NCI-H2081 (cell line): ENCODE results near the gene ZNF425.
"Not testable (repeated sequence)": the region's sequence is repeated elsewhere in the genome, so short reads cannot be mapped to it uniquely, and the experiment has no call there.

Source experiments
- DNase-seq, 2 experiments: peaks; one replicate each; lab custom pipeline; 2025; lab: John Stamatoyannopoulos, UW

The ZNF425 gene

GRCh38 chr7:149071641-149072437, 54.3 kb downstream of the ZNF425 start:
- no peak for DNase-seq

DNA sequence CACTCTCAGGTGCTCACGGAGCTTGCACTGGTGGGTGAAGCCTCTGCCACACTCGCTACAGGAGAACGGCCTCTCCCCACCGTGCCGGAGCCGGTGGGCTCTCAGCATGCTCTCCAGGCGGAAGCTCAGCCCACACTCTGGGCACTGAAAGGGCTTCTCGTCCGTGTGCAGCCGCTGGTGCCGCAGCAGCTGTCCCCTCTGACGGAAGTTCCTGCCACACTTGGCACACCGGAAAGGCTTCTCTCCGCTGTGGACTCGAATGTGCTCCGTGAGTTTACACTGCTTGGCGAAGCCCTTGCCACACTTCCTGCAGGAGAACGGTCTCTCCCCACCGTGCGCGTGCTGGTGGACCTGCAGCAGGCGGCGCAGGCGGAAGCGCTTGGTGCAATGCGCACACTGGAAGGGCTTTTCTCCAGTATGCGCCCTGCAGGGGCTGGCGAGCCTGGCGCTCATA, 54.9 kb downstream of the ZNF425 start:
- no peak for DNase-seq

DNA sequence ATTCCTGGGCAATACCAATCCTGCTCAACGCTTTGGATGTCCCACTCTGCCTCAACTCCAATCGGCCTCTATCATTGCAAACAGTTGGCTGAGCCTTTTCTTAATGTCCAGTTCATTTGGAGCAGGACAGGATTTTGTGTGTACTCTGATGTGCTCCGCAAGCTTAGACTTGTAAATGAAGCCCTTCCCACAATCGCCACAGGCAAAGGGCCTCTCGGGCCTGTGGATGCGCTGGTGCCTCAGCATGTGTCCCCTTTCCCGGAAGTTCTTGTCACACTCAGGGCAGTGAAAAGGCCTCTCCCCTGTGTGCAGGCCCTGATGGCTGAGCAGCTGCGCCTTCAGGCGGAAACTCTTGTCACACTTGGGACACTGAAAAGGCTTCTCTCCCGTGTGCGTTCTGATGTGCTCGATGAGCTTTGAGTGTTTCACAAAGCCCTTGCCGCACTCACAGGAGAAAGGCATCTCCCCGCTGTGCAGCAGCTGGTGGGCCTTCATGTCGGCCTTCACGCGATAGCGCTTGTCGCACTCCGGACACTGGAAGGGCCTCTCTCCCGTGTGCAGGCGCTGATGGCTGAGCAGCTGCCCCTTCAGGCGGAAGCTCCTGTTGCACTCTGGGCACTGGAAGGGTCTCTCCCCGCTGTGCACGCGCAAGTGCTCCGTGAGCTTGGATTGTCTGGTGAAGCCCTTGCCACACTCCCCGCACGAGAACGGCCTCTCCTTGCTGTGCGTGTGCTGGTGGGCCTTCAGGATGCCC, 55.6 kb downstream of the ZNF425 start:
- no peak for DNase-seq

- DNase-seq: no peak
These were observed 58.3 kb downstream of the ZNF425 start for GRCh38 chr7:149067869-149068268.

GRCh38 chr7:149063476-149063875, 62.6 kb downstream of the ZNF425 start:
- DNase-seq: no peak

DNA sequence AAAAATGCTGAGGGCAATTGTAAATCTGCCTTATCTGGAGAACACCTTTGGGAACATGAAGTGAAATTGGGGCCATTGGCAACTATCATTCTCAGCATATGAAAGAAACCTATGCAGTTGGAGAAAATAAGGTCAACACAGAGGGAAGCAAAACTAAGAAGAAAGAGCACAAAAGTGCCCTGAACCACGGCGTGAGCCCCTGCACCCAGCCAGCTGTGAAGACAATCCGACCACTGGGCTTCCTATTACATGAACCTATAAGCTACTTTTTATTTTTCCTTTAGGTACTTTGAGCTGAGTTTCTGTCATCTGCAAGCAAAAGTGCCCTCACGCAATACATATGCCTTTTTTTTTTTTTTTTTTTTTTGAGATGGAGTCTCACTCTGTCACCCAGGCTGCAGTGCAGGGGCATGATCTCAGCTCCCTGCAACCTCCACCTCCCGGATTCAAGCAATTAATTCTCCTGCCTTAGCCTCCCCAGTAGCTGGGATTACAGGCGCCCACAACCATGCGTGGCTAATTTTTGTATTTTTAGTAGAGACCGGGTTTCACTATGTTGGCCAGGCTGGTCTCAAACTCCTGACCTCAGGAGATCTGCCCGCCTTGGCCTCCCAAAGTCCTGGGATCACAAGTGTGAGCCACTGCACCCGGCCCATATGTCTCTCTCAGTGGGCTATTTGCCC, 63.8 kb downstream of the ZNF425 start:
- DNase-seq: not testable (repeated sequence)

DNA sequence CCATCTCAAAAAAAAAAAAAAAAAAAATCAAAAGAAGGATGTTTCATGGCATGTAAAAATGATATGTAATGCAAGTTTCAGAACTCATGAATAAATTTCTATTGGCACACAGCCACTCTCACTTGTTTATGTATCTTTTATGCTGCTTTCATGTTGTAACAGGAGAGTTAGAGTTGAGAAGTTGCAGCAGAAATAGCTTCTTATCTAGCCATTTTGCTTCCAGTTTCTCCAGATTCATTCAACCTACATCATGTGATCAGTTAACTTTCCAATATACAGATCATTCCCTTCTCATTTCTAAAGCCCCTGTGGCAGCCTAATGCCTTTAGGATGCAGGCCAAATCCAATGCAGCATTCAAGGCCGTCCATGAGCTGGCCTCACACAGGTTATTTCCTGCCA, 66.0 kb downstream of the ZNF425 start:
- DNase-seq: no peak

DNA sequence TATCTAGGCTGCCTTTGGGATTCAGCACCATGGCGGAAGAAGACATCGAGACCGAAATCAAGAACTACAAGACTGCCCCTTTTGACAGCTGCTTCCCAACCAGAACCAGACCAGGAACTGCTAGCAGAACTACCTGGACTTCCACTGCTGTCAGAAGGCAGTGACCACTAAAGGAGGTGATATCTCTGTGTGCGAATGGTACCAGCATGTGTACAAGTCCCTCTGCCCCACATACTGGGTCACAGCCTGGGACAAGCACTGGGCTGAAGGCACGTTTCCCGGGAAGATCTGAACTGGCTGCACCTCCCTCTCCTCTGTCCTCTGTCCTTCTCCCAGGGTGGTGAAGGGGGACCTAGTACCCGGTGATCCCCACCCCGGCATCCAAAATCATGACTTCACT, 72.2 kb downstream of the ZNF425 start:
- no peak for DNase-seq

DNA sequence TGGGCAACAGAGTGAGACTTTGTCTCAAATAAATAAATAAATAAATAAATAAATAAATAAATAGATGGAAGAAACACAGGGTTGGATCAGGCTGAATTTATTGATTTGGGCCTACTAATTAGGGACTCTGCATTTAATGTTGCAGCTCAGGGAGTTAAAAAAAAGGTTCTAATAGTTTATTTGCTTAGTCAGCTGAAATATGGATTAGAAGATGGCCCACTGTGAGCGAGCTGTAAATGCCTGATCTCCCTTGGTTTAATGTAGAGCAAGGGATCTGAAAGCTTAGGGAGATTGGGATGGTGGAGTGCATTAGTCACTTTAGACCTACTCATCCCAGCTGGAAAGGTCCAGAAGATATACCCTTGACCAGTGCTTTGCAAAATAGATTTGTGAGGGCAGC, 72.7 kb downstream of the ZNF425 start:
- DNase-seq: no peak
